ENCODE data around the gene KDM2B.
A peak's percentile ranks its signal among the peaks of the same experiment; 100 is the strongest.

The KDM2B gene

GRCh38 chr12:121430833-121431415, 149.9 kb downstream of the KDM2B start:
- DNase-seq (ENCODE audit: low read depth) = no peak

- DNase-seq (ENCODE audit: low read depth) = no peak
These were observed 151.9 kb downstream of the KDM2B start for GRCh38 chr12:121428883-121429282.

- DNase-seq (ENCODE audit: low read depth) = no peak
These were observed 153.2 kb downstream of the KDM2B start for GRCh38 chr12:121427556-121428050.

GRCh38 chr12:121424624-121424975, 156.2 kb downstream of the KDM2B start:
- DNase-seq (ENCODE audit: low read depth) = no peak

- DNase-seq (ENCODE audit: low read depth) = no peak
These were observed 156.9 kb downstream of the KDM2B start for GRCh38 chr12:121423682-121424623.

- DNase-seq (ENCODE audit: low read depth) = no peak
These were observed 157.6 kb downstream of the KDM2B start for GRCh38 chr12:121423253-121423652.

- DNase-seq (ENCODE audit: low read depth) = no peak
These were observed 160.7 kb downstream of the KDM2B start for GRCh38 chr12:121420109-121420508.

- no peak for DNase-seq (ENCODE audit: low read depth)
These were observed 163.0 kb downstream of the KDM2B start for GRCh38 chr12:121417847-121418246.

GRCh38 chr12:121413917-121414316, 166.9 kb downstream of the KDM2B start:
- DNase-seq (ENCODE audit: low read depth) = no peak

GRCh38 chr12:121405211-121405610, 175.6 kb downstream of the KDM2B start:
- no peak for DNase-seq (ENCODE audit: low read depth)

- no peak for DNase-seq (ENCODE audit: low read depth)
These were observed 176.1 kb downstream of the KDM2B start for GRCh38 chr12:121404734-121405133.

- DNase-seq (ENCODE audit: low read depth) = no peak
These were observed 177.1 kb downstream of the KDM2B start for GRCh38 chr12:121403721-121404120.

GRCh38 chr12:121400332-121401139, 180.3 kb downstream of the KDM2B start:
- peak; percentile 52 for DNase-seq (ENCODE audit: low read depth)

- peak; percentile 99 for DNase-seq (ENCODE audit: low read depth)
These were observed 181.2 kb downstream of the KDM2B start, which contains the start of gene RNF34 for GRCh38 chr12:121399391-121400331. TSS of gene RNF34 (plus strand) at chr12:121400118. CDS start at chr12:121400213, 95 bp downstream.

GRCh38 chr12:121398355-121398754, 182.5 kb downstream of the KDM2B start:
- DNase-seq (ENCODE audit: low read depth) = no peak

GRCh38 chr12:121397521-121397920, 183.3 kb downstream of the KDM2B start:
- DNase-seq (ENCODE audit: low read depth) = no peak

- DNase-seq (ENCODE audit: low read depth) = no peak
These were observed 188.5 kb downstream of the KDM2B start for GRCh38 chr12:121392325-121392716.

GRCh38 chr12:121391619-121392324, 189.1 kb downstream of the KDM2B start:
- DNase-seq (ENCODE audit: low read depth) = peak; percentile 14

- DNase-seq (ENCODE audit: low read depth) = no peak
These were observed 190.0 kb downstream of the KDM2B start for GRCh38 chr12:121390856-121391255.

GRCh38 chr12:121388421-121388981, 192.3 kb downstream of the KDM2B start:
- DNase-seq (ENCODE audit: low read depth) = no peak

All from activated T-cell treated with anti-CD3 and anti-CD28 coated beads for 48 hours (primary cell).